SK-N-SH (cell line): ENCODE data around the gene PTGDS. TPM values are rescaled to one million over a fixed set of nuclear protein-coding genes. Genes with fewer than 3 reads are reported as not detected.

ENCODE experiments used
- CTCF ChIA-PET: fragments of 300-600, 350-600 bp; formaldehyde crosslinking; extraction: SDS; loops from one replicate; lab custom pipeline; 2021; lab: Yijun Ruan, JAX
- POLR2A ChIA-PET: fragments of 350-600 bp; sonication (Branson Sonifier 250); formaldehyde crosslinking; extraction: SDS; loops from one replicate; lab custom pipeline; 2020; ENCODE audit warnings: antibody characterized with exemption, inconsistent platforms; lab: Yijun Ruan, JAX
- DNase-seq: peaks from one replicate; pipeline ENCODE4 v3.0.0; 2012
- H2AFZ ChIP-seq: fragments of 200-600 bp; sonication (generic); 2 replicates; pipeline ENCODE4 v1.8.1; 2016; ENCODE audit warnings: antibody characterized with exemption, mild to moderate bottlenecking, low read depth
- H3F3A ChIP-seq: fragments of 200-600 bp; sonication (generic); replicated peaks from 2 replicates; pipeline ENCODE3; 2016; ENCODE audit warnings: antibody characterized with exemption, mild to moderate bottlenecking; ENCODE audit not compliant: insufficient read depth
- H3K27ac ChIP-seq, 2 experiments: fragments of 200-500 bp in 1 of 2; fragments of 200-600 bp in 1 of 2; sonication (Bioruptor generic) in 1 of 2; sonication (generic), shearing (Covaris generic) in 1 of 2; 2 replicates each; pipeline versions ENCODE4 v1.5.1 to v1.6.1; 2014 to 2016; ENCODE audit warnings: low read depth in 2 of 2, inconsistent platforms in 1 of 2, low read length in 1 of 2, mild to moderate bottlenecking in 1 of 2, mixed read lengths in 1 of 2
- H3K27me3 ChIP-seq: fragments of 200-600 bp; sonication (generic), shearing (Covaris generic); 2 replicates; pipeline ENCODE4 v1.6.1; 2016; ENCODE audit warnings: mixed run types; ENCODE audit not compliant: insufficient read depth
- H3K36me3 ChIP-seq, 2 experiments: fragments of 200-500 bp in 1 of 2; fragments of 200-600 bp in 1 of 2; sonication (Bioruptor generic) in 1 of 2; sonication (generic) in 1 of 2; replicated peaks in 1 of 2; 2 replicates each; pipeline versions ENCODE3 to v1.5.1; 2014 to 2016; ENCODE audit warnings: low read length in 1 of 2, mild to moderate bottlenecking in 1 of 2; ENCODE audit not compliant: insufficient read depth in 2 of 2, control insufficient read depth in 1 of 2
- H3K4me1 ChIP-seq, 2 experiments: fragments of 200-500 bp in 1 of 2; fragments of 200-600 bp in 1 of 2; sonication (Bioruptor generic) in 1 of 2; sonication (generic), shearing (Covaris generic) in 1 of 2; 2 replicates each; pipeline versions ENCODE4 v1.5.1 to v1.6.1; 2014 to 2016; ENCODE audit warnings: low read depth in 1 of 2, low read length in 1 of 2, mixed run types in 1 of 2; ENCODE audit not compliant: insufficient read depth in 2 of 2, control insufficient read depth in 1 of 2
- H3K4me2 ChIP-seq: fragments of 200-600 bp; sonication (generic), shearing (Covaris generic); 2 replicates; pipeline ENCODE4 v1.6.1; 2017; ENCODE audit warnings: mixed run types
- H3K4me3 ChIP-seq, 2 experiments: fragments of 200-500 bp in 1 of 2; fragments of 200-600 bp in 1 of 2; sonication (Bioruptor generic) in 1 of 2; sonication (generic), shearing (Covaris generic) in 1 of 2; 2 replicates each; pipeline versions ENCODE4 v1.5.1 to v1.8.1; 2014 to 2016; ENCODE audit warnings: low read depth in 2 of 2, inconsistent platforms in 1 of 2, low read length in 1 of 2, mild to moderate bottlenecking in 1 of 2, mixed read lengths in 1 of 2, moderate library complexity in 1 of 2
- H3K79me2 ChIP-seq: fragments of 200-600 bp; sonication (generic); 2 replicates; pipeline ENCODE4 v1.8.1; 2017; ENCODE audit warnings: mild to moderate bottlenecking; ENCODE audit not compliant: insufficient read depth
- H3K9ac ChIP-seq: fragments of 200-600 bp; sonication (generic); 2 replicates; pipeline ENCODE4 v1.6.1; 2017; ENCODE audit warnings: mixed run types
- H3K9me2 ChIP-seq: fragments of 200-600 bp; sonication (generic); 2 replicates; pipeline ENCODE4 v1.6.1; 2017; ENCODE audit warnings: mixed run types
- H3K9me3 ChIP-seq: fragments of 200-600 bp; sonication (generic); 2 replicates; pipeline ENCODE4 v1.6.1; 2017; ENCODE audit warnings: mixed run types, mild to moderate bottlenecking, moderate library complexity
- H4K20me1 ChIP-seq: fragments of 200-600 bp; sonication (generic); 2 replicates; pipeline ENCODE4 v1.6.1; 2017; ENCODE audit warnings: mild to moderate bottlenecking, mixed run types; ENCODE audit not compliant: insufficient read depth
- EP300 ChIP-seq, 2 experiments: IDR thresholded peaks; 2 replicates each; pipeline versions ENCODE4 v1.4.0 to v1.6.1; 2012; ENCODE audit warnings: borderline replicate concordance in 1 of 2, low read depth in 1 of 2, low read length in 1 of 2
- EZH2phosphoT487 ChIP-seq: fragments of 200-600 bp; sonication (generic); IDR thresholded peaks from 2 replicates; pipeline ENCODE4 v1.6.1; 2017; ENCODE audit warnings: low read depth, mixed run types, mild to moderate bottlenecking, antibody characterized with exemption, moderate library complexity, borderline replicate concordance
- FOXJ3 ChIP-seq: sonication (generic); formaldehyde crosslinking; IDR thresholded peaks from 2 replicates; pipeline ENCODE4 v1.5.1; 2020; ENCODE audit warnings: mild to moderate bottlenecking, missing genetic modification reagents
- JUND ChIP-seq: IDR thresholded peaks from 2 replicates; pipeline ENCODE4 v1.4.0; 2012
- RFX5 ChIP-seq: IDR thresholded peaks from 2 replicates; pipeline ENCODE4 v1.6.1; 2012; ENCODE audit warnings: mild to moderate bottlenecking, improper control_type of control experiment, low read length
- TCF12 ChIP-seq: IDR thresholded peaks from 2 replicates; pipeline ENCODE4 v1.4.0; 2012
- WGBS: methylation state at CpG from one replicate; pipeline ENCODE4 v1.1.6; 2017; ENCODE audit warnings: low lambda C conversion rate; 5-methylcytosine and 5-hydroxymethylcytosine counted together
- polyA plus RNA-seq, 3 experiments: library from polyadenylated mRNA; depleted of rRNA; stranded (reverse); fragments of >200 nt; gene quantifications; 2 replicates each; pipeline ENCODE4 v1.2.3, GENCODE V29; 2012
- TF ChIP-seq, protein P1 (sequence below): fragments of 200-600 bp; sonication (generic); IDR thresholded peaks from 2 replicates; pipeline ENCODE4 v1.6.1; 2017; ENCODE audit warnings: antibody characterized with exemption, mild to moderate bottlenecking, moderate library complexity
- TF ChIP-seq, protein P2 (sequence below): IDR thresholded peaks from 2 replicates; pipeline ENCODE4 v1.4.0; 2012; ENCODE audit warnings: low read depth, borderline replicate concordance
- TF ChIP-seq, protein P3 (sequence below): IDR thresholded peaks from 2 replicates; pipeline ENCODE4 v1.6.1; 2012; ENCODE audit warnings: mild to moderate bottlenecking, low read depth, low read length, moderate library complexity
- TF ChIP-seq, protein P4 (sequence below): IDR thresholded peaks from 2 replicates; pipeline ENCODE4 v1.4.0; 2012; ENCODE audit warnings: low read depth

Gene PTGDS
- polyA plus RNA-seq, 1 of the 3 experiments (the other 2 are of a cell fraction), result not detected

DNA sequence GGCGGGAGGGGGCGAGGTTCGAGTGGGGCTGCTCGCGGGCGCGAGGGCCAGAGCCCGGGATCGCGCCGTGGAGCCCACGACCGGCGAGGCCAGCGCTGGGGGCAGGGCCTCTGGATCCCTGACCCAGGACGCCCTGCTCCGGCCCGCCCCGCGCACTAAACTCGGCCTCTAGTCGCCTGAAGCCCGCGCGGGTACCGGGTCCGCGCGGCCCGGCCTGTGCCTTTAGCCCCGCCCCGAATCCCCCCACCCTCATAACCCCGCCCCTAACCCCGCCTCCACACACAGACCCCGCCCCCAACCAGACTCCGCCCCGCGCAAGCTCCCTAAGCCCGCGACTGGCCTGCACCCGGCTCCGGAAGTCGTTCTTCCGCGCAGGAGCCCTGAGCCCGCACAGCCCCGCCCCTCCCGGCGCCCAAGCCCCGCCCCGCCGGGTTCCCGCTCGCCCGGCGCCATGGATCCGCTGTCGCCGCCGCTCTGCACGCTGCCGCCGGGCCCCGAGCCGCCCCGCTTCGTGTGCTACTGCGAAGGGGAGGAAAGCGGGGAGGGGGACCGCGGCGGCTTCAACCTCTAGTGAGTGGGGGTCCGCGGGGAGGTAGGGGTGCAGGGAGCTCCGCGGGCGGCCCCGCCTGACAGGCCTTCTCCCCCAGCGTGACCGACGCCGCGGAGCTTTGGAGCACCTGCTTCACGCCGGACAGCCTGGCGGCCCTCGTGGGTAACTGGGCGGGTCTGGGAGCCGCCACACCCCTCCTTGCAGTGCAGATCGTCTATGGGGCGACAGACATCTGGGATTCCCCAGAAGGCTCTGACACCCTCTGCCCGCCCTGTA, 14.9 kb downstream of the PTGDS start, which contains the start of gene PAXX (continued):
- TF ChIP-seq FOXJ3 (CRISPR knock-in tag) (no peak), EP300 (IDR thresholded peaks at IDR 0.05; ENCODE audit: borderline replicate concordance in 1 of 2, low read depth in 1 of 2, low read length in 1 of 2) (no peak), JUND (no peak), TCF12 (no peak), EZH2phosphoT487 (no peak), RFX5 (no peak)
- TF ChIP-seq, protein P1, sequence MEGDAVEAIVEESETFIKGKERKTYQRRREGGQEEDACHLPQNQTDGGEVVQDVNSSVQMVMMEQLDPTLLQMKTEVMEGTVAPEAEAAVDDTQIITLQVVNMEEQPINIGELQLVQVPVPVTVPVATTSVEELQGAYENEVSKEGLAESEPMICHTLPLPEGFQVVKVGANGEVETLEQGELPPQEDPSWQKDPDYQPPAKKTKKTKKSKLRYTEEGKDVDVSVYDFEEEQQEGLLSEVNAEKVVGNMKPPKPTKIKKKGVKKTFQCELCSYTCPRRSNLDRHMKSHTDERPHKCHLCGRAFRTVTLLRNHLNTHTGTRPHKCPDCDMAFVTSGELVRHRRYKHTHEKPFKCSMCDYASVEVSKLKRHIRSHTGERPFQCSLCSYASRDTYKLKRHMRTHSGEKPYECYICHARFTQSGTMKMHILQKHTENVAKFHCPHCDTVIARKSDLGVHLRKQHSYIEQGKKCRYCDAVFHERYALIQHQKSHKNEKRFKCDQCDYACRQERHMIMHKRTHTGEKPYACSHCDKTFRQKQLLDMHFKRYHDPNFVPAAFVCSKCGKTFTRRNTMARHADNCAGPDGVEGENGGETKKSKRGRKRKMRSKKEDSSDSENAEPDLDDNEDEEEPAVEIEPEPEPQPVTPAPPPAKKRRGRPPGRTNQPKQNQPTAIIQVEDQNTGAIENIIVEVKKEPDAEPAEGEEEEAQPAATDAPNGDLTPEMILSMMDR, result no peak
- TF ChIP-seq, protein P2, sequence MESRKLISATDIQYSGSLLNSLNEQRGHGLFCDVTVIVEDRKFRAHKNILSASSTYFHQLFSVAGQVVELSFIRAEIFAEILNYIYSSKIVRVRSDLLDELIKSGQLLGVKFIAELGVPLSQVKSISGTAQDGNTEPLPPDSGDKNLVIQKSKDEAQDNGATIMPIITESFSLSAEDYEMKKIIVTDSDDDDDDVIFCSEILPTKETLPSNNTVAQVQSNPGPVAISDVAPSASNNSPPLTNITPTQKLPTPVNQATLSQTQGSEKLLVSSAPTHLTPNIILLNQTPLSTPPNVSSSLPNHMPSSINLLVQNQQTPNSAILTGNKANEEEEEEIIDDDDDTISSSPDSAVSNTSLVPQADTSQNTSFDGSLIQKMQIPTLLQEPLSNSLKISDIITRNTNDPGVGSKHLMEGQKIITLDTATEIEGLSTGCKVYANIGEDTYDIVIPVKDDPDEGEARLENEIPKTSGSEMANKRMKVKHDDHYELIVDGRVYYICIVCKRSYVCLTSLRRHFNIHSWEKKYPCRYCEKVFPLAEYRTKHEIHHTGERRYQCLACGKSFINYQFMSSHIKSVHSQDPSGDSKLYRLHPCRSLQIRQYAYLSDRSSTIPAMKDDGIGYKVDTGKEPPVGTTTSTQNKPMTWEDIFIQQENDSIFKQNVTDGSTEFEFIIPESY, result no peak

DNA sequence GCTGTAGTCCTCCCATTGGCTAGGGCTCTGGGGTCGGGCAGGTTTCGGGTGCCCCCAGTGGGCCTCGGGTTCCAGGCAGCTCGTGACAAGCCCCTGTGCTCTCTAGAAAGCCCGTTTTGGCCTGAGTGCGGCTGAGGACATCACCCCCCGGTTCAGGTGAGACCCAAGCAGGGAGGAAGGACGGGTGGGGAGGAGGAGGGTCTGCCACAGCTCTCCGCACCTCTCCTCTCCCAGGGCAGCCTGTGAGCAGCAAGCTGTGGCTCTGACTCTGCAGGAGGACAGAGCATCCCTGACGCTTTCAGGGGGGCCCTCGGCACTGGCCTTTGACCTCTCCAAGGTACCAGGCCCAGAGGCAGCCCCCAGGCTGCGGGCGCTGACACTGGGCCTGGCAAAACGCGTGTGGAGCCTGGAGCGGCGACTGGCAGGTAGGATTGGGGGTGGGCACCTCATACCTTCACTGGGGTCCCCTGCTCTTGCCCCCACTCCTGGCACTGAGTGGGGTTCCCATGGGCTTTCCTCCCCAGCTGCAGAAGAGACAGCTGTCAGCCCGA, 15.6 kb downstream of the PTGDS start:
- H3K4me3 ChIP-seq, result peak overlapping the region; percentile 80 to 85
- TF ChIP-seq, protein P3, sequence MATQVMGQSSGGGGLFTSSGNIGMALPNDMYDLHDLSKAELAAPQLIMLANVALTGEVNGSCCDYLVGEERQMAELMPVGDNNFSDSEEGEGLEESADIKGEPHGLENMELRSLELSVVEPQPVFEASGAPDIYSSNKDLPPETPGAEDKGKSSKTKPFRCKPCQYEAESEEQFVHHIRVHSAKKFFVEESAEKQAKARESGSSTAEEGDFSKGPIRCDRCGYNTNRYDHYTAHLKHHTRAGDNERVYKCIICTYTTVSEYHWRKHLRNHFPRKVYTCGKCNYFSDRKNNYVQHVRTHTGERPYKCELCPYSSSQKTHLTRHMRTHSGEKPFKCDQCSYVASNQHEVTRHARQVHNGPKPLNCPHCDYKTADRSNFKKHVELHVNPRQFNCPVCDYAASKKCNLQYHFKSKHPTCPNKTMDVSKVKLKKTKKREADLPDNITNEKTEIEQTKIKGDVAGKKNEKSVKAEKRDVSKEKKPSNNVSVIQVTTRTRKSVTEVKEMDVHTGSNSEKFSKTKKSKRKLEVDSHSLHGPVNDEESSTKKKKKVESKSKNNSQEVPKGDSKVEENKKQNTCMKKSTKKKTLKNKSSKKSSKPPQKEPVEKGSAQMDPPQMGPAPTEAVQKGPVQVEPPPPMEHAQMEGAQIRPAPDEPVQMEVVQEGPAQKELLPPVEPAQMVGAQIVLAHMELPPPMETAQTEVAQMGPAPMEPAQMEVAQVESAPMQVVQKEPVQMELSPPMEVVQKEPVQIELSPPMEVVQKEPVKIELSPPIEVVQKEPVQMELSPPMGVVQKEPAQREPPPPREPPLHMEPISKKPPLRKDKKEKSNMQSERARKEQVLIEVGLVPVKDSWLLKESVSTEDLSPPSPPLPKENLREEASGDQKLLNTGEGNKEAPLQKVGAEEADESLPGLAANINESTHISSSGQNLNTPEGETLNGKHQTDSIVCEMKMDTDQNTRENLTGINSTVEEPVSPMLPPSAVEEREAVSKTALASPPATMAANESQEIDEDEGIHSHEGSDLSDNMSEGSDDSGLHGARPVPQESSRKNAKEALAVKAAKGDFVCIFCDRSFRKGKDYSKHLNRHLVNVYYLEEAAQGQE, result peak; percentile 39; the same call in 1 of the 2 replicates
- TF ChIP-seq, protein P4, sequence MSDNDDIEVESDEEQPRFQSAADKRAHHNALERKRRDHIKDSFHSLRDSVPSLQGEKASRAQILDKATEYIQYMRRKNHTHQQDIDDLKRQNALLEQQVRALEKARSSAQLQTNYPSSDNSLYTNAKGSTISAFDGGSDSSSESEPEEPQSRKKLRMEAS, result no peak
- H3K36me3 ChIP-seq, result peaks cover 0 to 7% of the 10 kb centered on the region in 2 experiments
- peak overlapping the region in 1 of 2 experiments; percentile 56; a peak in 2 of 4 replicates for H3K27ac ChIP-seq
- peak overlapping the region; percentile 82; the same call in 1 of the 2 replicates for H2AFZ ChIP-seq
- peaks cover 9 to 24% of the 10 kb centered on the region in 2 experiments; a peak in 3 of 4 replicates for H3K4me1 ChIP-seq
- H3K4me2 ChIP-seq, result peak overlapping the region; percentile 95
- no peak for DNase-seq
- H3K79me2 ChIP-seq, result peaks cover 18% of the 10 kb centered on the region; the same call in 1 of the 2 replicates
- no peaks in the 10 kb centered on the region for H3F3A ChIP-seq
- POLR2A ChIA-PET, result interaction anchor here (1.0 to 1.8 kb wide), 3 partner anchors 37 to 49 kb away, joined by 3 to 7 read pairs (median 4); partner anchors contain the start of gene FBXW5
- peak overlapping the region; percentile 75 for H3K9ac ChIP-seq
- H4K20me1 ChIP-seq, result 0 out of 2 replicates have a peak, but pooled peaks cover 3% of the 10 kb centered on the region
- no peaks in the 10 kb centered on the region for H3K9me2 ChIP-seq
- WGBS, result 4% methylated on average over 10 of the region's 18 CpGs
- CTCF ChIA-PET, result interaction anchor here (0.6 to 6.8 kb wide), 10 partner anchors 9 to 73 kb away, joined by 3 to 68 read pairs (median 4); partner anchors contain the start of genes ABCA2, C8G, FBXW5 and FUT7
- H3K9me3 ChIP-seq, result no peaks in the 10 kb centered on the region
- H3K27me3 ChIP-seq, result no peaks in the 10 kb centered on the region
